A549 treated with Mapracorat at 1 μM for 4 hours (cell line): ENCODE results near the gene WDR6. TPM values are rescaled to one million over a fixed set of nuclear protein-coding genes. Genes with fewer than 3 reads are reported as not detected.

ENCODE experiments used
- total RNA-seq: library from RNA; stranded (reverse); fragments of 200-300 nt; extraction: Qiagen RNA extraction; gene quantifications from 5 replicates; pipeline ENCODE4 v1.2.3, GENCODE V29; 2022

Gene WDR6, protein sequence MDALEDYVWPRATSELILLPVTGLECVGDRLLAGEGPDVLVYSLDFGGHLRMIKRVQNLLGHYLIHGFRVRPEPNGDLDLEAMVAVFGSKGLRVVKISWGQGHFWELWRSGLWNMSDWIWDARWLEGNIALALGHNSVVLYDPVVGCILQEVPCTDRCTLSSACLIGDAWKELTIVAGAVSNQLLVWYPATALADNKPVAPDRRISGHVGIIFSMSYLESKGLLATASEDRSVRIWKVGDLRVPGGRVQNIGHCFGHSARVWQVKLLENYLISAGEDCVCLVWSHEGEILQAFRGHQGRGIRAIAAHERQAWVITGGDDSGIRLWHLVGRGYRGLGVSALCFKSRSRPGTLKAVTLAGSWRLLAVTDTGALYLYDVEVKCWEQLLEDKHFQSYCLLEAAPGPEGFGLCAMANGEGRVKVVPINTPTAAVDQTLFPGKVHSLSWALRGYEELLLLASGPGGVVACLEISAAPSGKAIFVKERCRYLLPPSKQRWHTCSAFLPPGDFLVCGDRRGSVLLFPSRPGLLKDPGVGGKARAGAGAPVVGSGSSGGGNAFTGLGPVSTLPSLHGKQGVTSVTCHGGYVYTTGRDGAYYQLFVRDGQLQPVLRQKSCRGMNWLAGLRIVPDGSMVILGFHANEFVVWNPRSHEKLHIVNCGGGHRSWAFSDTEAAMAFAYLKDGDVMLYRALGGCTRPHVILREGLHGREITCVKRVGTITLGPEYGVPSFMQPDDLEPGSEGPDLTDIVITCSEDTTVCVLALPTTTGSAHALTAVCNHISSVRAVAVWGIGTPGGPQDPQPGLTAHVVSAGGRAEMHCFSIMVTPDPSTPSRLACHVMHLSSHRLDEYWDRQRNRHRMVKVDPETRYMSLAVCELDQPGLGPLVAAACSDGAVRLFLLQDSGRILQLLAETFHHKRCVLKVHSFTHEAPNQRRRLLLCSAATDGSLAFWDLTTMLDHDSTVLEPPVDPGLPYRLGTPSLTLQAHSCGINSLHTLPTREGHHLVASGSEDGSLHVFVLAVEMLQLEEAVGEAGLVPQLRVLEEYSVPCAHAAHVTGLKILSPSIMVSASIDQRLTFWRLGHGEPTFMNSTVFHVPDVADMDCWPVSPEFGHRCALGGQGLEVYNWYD
- 56.1 to 78.2 TPM (median 75.6 TPM) in 5 replicates for total RNA-seq

DNA sequence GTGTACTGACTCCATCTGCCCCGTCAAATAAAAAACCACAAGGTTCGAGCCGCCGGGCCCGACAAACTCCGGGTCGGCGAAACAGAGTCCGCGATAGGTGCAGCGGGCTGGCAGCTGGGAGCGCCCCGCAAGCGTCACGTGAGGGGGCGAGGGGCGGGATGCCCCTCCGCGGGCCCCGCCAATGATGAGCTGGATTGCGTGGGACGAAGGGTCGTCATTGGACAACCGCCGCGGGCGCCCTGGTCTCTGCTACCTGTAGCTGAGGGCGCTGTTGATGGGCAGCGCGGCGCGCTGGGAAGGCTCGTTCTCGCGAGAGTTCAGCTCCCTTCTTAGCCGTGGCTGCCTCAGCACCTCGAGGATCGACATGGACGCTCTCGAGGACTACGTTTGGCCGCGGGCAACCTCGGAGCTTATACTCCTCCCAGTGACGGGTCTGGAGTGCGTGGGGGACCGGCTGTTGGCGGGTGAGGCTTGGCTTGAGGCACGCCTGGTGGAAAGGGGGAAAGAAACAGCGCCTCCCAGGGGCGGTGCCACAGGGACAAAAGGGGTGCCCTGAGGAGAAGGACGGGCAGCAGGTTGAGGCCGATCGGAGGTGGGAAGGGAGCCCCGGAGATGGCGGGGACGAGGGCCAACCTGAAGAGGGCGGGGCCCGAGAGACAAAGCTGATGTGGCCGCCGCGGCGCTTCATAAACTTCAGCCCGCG lies at the start of gene WDR6:
WDR6 (plus strand) TSS at position 324 of the 703 bp plus-strand sequence; CDS start at position 365, 41 bp downstream.

DNA sequence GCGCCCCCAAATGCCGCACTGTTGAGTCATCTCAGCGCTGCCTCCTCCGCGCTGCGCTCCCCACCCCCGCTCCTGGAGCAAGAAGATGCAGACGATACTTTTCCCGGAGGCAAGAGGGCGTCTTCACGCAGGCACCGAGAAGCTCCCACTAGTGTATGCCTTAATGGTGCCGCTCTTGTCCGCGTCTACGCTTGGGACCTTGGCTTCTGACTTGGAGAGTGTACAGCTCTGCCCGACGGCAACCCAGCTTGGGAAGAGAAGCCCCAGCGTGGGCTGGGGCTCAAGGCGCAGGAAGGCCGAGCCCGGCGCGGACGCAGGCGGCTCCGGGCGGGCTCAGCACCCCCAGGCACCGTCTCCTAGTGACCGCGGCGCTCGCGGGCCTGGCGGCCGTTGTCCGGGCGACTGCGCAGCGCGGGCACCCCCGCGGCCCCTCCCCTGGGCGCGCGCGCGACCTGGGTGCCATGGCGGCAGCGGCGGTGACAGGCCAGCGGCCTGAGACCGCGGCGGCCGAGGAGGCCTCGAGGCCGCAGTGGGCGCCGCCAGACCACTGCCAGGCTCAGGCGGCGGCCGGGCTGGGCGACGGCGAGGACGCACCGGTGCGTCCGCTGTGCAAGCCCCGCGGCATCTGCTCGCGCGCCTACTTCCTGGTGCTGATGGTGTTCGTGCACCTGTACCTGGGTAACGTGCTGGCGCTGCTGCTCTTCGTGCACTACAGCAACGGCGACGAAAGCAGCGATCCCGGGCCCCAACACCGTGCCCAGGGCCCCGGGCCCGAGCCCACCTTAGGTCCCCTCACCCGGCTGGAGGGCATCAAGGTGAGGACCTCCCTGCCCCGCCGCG lies 17.2 kb upstream of the WDR6 start, which contains the start of gene P4HTM:
P4HTM (plus strand) TSS at position 446 of the 840 bp plus-strand sequence; CDS start at position 462, 16 bp downstream.

DNA sequence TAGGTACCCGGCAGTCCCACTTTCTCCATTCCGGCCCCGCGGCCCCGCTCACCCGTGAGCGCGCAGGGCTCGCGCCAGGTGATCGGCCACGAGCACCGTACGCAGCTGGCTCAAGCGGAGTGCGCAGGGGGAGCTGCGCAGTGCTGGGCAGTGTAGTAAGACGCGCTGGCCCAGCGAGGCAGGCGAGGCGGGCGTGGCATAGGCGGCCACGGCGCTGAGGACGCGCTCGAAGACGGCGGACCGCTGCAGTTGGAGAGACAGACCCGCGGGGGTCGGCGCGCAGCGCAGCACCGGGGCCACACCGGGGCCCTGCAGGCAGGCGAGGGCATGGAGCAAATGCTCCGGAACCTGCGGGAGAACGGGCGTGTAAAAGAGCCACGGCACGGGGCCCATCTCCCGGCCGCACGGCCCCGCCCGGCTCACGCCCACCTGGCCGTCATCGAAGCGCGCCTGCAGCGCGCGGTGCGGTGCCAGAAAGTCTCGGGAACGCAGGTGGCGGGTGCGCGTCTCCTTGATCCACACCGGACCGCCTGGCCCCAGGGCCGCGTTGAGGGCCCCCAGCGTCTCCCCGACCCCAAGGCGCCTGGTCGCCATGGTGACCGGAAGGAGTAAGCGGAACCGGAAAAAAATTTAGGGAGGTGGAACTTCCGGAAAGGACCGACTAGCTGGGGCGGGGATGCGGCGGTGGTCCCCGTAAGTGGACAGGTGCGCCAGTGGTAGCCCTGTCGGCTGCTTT lies 10.9 kb downstream of the WDR6 start, which contains the start of gene DALRD3:
DALRD3 (minus strand) TSS at position 610 of the 736 bp plus-strand sequence; CDS start at position 594, 16 bp downstream.

DNA sequence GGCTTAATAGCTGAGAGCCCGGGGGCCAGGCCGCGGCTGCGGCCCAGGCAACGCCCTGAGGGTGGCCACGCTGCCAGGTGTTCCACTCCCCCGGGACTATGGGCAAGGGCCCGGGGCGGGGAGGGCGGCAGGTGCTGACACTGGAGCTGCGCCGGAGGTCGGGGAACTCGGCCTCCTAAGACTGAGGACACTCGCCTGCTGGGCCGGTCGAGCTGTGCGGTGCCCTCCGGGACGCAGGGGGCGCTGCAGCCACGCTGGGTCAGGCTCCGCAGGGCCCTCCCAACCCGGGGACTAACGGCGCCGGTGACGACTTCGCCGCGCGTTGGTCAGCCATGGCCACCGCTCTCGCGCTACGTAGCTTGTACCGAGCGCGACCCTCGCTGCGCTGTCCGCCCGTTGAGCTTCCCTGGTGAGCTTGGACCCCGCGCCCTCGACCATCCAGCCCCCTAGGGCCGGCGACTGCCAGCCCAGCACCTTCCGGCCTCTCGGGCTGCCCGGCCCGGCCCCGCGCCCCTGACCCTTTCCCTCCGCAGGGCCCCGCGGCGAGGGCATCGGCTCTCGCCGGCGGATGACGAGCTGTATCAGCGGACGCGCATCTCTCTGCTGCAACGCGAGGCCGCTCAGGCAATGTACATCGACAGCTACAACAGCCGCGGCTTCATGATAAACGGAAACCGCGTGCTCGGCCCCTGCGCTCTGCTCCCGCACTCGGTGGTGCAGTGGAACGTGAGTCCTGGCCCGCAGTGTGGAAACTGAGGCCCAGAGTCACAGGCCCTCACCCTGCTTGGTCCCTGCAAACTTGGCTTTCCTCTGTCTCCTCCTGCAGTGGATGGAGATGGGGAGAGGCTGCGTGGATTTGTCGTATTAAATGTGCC lies 14.9 kb downstream of the WDR6 start, which contains the start of gene NDUFAF3:
NDUFAF3 (plus strand) TSS at position 309 of the 875 bp plus-strand sequence; CDS start at position 333, 24 bp downstream.

DNA sequence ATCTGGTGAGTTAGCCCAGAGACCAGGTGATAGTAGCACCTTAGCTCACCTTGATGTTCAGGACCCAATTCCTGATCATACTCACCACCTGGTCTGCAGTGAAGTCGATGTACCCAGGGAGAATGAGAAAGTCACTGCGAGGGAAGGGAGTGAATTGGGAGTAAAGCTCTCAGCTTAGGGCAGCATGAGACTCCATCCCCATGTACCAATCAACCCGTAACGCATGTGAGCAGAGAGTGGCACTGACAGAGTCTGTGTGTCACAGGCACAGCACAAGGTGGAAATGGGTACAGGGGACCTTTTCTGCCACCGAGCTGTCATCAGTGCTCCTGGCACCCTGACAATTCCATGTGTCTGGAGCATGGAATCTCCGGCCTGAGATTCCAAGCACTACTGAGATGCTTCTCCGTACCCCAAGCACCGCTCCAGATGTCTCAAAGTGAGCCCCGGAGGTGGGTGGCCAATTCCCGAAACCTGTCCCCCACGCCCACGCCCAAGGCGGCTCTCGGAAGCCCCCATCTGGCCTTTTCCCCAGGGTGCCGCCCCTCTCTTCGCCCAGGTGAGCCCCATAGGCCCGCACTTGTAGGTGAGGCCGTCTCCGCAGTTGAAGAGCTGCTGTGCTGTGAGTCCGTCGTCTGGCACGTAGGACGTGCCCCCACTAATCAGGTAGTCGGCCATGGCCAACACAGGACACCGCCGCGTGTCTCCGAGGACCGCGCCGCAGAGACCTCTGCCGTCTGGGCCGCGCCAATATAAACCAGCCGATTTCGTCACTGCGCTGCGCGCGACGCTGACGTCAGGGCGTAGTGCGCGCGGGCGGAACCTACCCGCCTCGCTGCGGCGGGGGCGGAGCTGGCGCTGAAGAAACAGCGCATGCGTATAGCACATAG lies 21.7 kb downstream of the WDR6 start, which contains the start of gene IMPDH2:
IMPDH2 (minus strand) TSS at position 726 of the 890 bp plus-strand sequence; CDS start at position 678, 48 bp downstream.

Other genes with a start within 250 kb of the WDR6 start
- 15.5 to 21.0 TPM (median 18.0 TPM) in 5 replicates for gene PRKAR2A, start 159.5 kb upstream of the WDR6 start, total RNA-seq
- 10.0 to 12.2 TPM (median 10.6 TPM) in 5 replicates for gene SLC25A20, start 108.5 kb upstream of the WDR6 start, total RNA-seq
- 53.1 to 63.5 TPM (median 57.3 TPM) in 5 replicates for gene ARIH2, start 88.5 kb upstream of the WDR6 start, total RNA-seq
- gene P4HTM, start 17.1 kb upstream of the WDR6 start, total RNA-seq = 12.7 to 19.4 TPM (median 18.5 TPM) in 5 replicates
- gene DALRD3, start 11.2 kb downstream of the WDR6 start, total RNA-seq = 19.6 to 25.4 TPM (median 24.4 TPM) in 5 replicates
- 61.9 to 93.9 TPM (median 86.0 TPM) in 5 replicates for gene NDUFAF3, start 14.7 kb downstream of the WDR6 start, total RNA-seq
- 151 to 161 TPM (median 154 TPM) in 5 replicates for gene IMPDH2, start 22.0 kb downstream of the WDR6 start, total RNA-seq
- 37.1 to 40.0 TPM (median 38.9 TPM) in 5 replicates for gene QRICH1, start 86.7 kb downstream of the WDR6 start, total RNA-seq
- 121 to 151 TPM (median 137 TPM) in 5 replicates for gene QARS1, start 97.4 kb downstream of the WDR6 start, total RNA-seq
- 17.2 to 23.8 TPM (median 23.3 TPM) in 5 replicates for gene USP19, start 113.4 kb downstream of the WDR6 start, total RNA-seq
- 82.0 to 115 TPM (median 113 TPM) in 5 replicates for gene LAMB2, start 125.7 kb downstream of the WDR6 start, total RNA-seq
- gene CCDC71, start 158.9 kb downstream of the WDR6 start, total RNA-seq = 12.1 to 15.3 TPM (median 12.2 TPM) in 5 replicates
- 4.4 to 7.0 TPM (median 5.7 TPM) in 5 replicates for gene KLHDC8B, start 164.2 kb downstream of the WDR6 start, total RNA-seq